ENCODE data around the gene PRPF31.

DNA sequence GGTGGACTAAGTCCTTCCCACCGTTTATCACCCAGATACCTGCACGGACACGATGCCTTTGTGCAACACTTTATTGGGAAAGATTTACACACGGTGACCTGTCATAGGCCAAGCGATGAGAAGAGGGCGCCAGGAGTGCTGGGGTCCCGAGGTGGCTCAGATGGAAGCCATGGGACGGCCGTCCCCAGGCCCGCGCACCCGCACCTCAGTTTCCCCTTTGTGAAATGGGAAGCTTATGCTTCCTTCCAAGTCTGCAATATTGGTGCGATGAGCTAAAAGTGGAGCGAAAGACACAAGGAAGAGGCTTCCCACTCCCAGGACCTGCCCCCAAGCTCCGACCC, 57.8 kb downstream of the PRPF31 start:
- no peak for TF ChIP-seq CTCF (conservative IDR thresholded peaks at IDR 0.05 in 1 of 2, IDR thresholded peaks at IDR 0.05 in 1 of 2; ENCODE audit: extremely low read depth in 1 of 2, insufficient read depth in 1 of 2, low read depth in 1 of 2, low read length in 2 of 2)
- TF ChIP-seq EZH2 (IDR thresholded peaks at IDR 0.05; ENCODE audit: borderline replicate concordance, low read length), result no peak
